Endothelial cell of umbilical vein (primary cell): ENCODE results near the gene PIGV. TPM values are rescaled to one million over a fixed set of nuclear protein-coding genes. Genes with fewer than 3 reads are reported as not detected.
A peak's percentile ranks its signal among the peaks of the same experiment; 100 is the strongest.

Experiments used
- BruUV-seq: library from RNA; stranded (reverse); fragments of 400-500 nt; replicated peaks from 2 replicates; lab custom pipeline; 2021; lab: Mats Ljungman, UMichigan
- CTCF ChIA-PET: fragments of 300-600, 350-600 bp; sonication (Branson Sonifier 250); formaldehyde crosslinking; loops from one replicate; lab custom pipeline; 2021; ENCODE audit warnings: antibody characterized with exemption, inconsistent platforms; lab: Charles Lee
- POLR2A ChIA-PET: fragments of 300-600, 350-600 bp; sonication (Branson Sonifier 250); formaldehyde crosslinking; loops from one replicate; lab custom pipeline; 2021; ENCODE audit warnings: antibody characterized with exemption, inconsistent platforms; lab: Charles Lee
- DNase-seq: peaks from one replicate; pipeline ENCODE4 v3.0.0-alpha.2; 2011; ENCODE audit warnings: low read depth, low spot score
- FAIRE-seq: peaks from 2 replicates; lab custom pipeline; 2011; peaks lifted over from hg19 to GRCh38; lab: Jason Lieb, UNC
- H2AFZ ChIP-seq: 2 replicates; pipeline ENCODE4 v1.6.0; 2012; ENCODE audit warnings: low read depth, low read length, control low read depth, inconsistent platforms
- H3K27ac ChIP-seq: 2 replicates; pipeline ENCODE4 v1.5.1; 2011; ENCODE audit warnings: low read depth, mild to moderate bottlenecking, control low read depth, low read length, moderate library complexity; ENCODE audit not compliant: insufficient read depth
- H3K27me3 ChIP-seq, 2 experiments: 2 replicates each; pipeline versions ENCODE4 v1.6.0 to v1.6.1; 2011; ENCODE audit warnings: low read length in 2 of 2, mixed read lengths in 1 of 2; ENCODE audit not compliant: control insufficient read depth in 2 of 2, insufficient read depth in 2 of 2
- H3K36me3 ChIP-seq, 2 experiments: 2 replicates in 1 of 2; 3 replicates in 1 of 2; pipeline ENCODE4 v1.5.1; 2011; ENCODE audit warnings: low read length in 2 of 2, mild to moderate bottlenecking in 1 of 2, moderate library complexity in 1 of 2; ENCODE audit not compliant: control insufficient read depth in 2 of 2, insufficient read depth in 2 of 2; ENCODE audit errors: extremely low read depth in 1 of 2
- H3K4me1 ChIP-seq: 3 replicates; pipeline ENCODE4 v1.5.1; 2011; ENCODE audit warnings: mild to moderate bottlenecking, low read length; ENCODE audit not compliant: control insufficient read depth, insufficient read depth; ENCODE audit errors: extremely low read depth
- H3K4me2 ChIP-seq: 2 replicates; pipeline ENCODE4 v1.6.1; 2011; ENCODE audit warnings: low read length, control low read depth, mixed read lengths; ENCODE audit not compliant: insufficient read depth
- H3K4me3 ChIP-seq, 3 experiments: fragments of 200-600 bp in 1 of 3; sonication (generic), shearing (Covaris generic) in 1 of 3; replicated peaks in 1 of 3; 2 replicates each; pipeline ENCODE4 v1.5.1; 2011 to 2016; ENCODE audit warnings: control low read depth in 3 of 3, low read length in 3 of 3, mild to moderate bottlenecking in 2 of 3, inconsistent platforms in 1 of 3, low read depth in 1 of 3, moderate library complexity in 1 of 3; ENCODE audit not compliant: insufficient read depth in 1 of 3
- H3K79me2 ChIP-seq: 2 replicates; pipeline ENCODE4 v1.6.0; 2012; ENCODE audit warnings: low read length, inconsistent platforms; ENCODE audit not compliant: control insufficient read depth, insufficient read depth
- H3K9ac ChIP-seq: replicated peaks from 2 replicates; pipeline ENCODE3; 2011; ENCODE audit warnings: low read length, control low read depth; ENCODE audit not compliant: insufficient read depth; ENCODE audit errors: extremely low read depth
- H3K9me1 ChIP-seq: replicated peaks from 3 replicates; pipeline ENCODE4 v1.6.0; 2011; ENCODE audit warnings: mild to moderate bottlenecking, low read length; ENCODE audit not compliant: control insufficient read depth, insufficient read depth; ENCODE audit errors: extremely low read depth
- H3K9me3 ChIP-seq: replicated peaks from 2 replicates; pipeline ENCODE4 v1.5.1; 2012; ENCODE audit warnings: low read length, inconsistent platforms; ENCODE audit not compliant: control insufficient read depth, insufficient read depth
- H4K20me1 ChIP-seq: replicated peaks from 2 replicates; pipeline ENCODE3; 2011; ENCODE audit warnings: mild to moderate bottlenecking, low read length; ENCODE audit not compliant: control insufficient read depth, insufficient read depth; ENCODE audit errors: extremely low read depth
- EZH2 ChIP-seq: IDR thresholded peaks from 2 replicates; pipeline ENCODE4 v1.6.1; 2012; ENCODE audit warnings: borderline replicate concordance, low read depth, mild to moderate bottlenecking, moderate library complexity, low read length, inconsistent platforms; ENCODE audit not compliant: severe bottlenecking
- FOS ChIP-seq: IDR thresholded peaks from 2 replicates; pipeline ENCODE4 v1.6.1; 2011; ENCODE audit warnings: mild to moderate bottlenecking, low read length, moderate library complexity, borderline replicate concordance; ENCODE audit not compliant: insufficient read depth
- GATA2 ChIP-seq: IDR thresholded peaks from 2 replicates; pipeline ENCODE4 v1.7.0; 2011; ENCODE audit warnings: low read depth, mild to moderate bottlenecking, moderate library complexity, mixed read lengths, low read length; ENCODE audit not compliant: insufficient read length, insufficient read depth
- JUN ChIP-seq: IDR thresholded peaks from 2 replicates; pipeline ENCODE4 v1.6.1; 2011; ENCODE audit warnings: borderline replicate concordance, low read depth; ENCODE audit not compliant: insufficient read length, insufficient read depth
- MYC ChIP-seq: IDR thresholded peaks from one replicate; pipeline ENCODE4 v1.6.1; 2011; ENCODE audit warnings: mild to moderate bottlenecking, low read depth, low read length
- POLR2A ChIP-seq: IDR thresholded peaks from 2 replicates; pipeline ENCODE4 v1.6.1; 2012; ENCODE audit warnings: low read depth, mild to moderate bottlenecking, control low read depth, low read length
- POLR2AphosphoS5 ChIP-seq: IDR thresholded peaks from 2 replicates; pipeline ENCODE4 v1.6.1; 2012; ENCODE audit warnings: low read depth, mild to moderate bottlenecking, control low read depth, low read length, moderate library complexity; ENCODE audit not compliant: insufficient read depth
- dilution Hi-C: fragments of 300-500 bp; cut with MboI; formaldehyde crosslinking; loops from one replicate; pipeline ENCODE4 v1.15.0; 2019; ENCODE audit warnings: low sequenced_read_pairs; ENCODE audit not compliant: extremely low pct_ligation_motif_present
- intact Hi-C: fragments of 100-400 bp; cut with micrococcal nuclease; formaldehyde crosslinking; loops from one replicate; pipeline ENCODE4 v1.10.0; 2022
- polyA plus RNA-seq, 4 experiments: library from polyadenylated mRNA; depleted of rRNA in 3 of 4; stranded (reverse) in 3 of 4; unstranded in 1 of 4; fragments of >200 nt; gene quantifications; 2 replicates each; pipeline versions ENCODE4 v1.2.1 to v1.2.3, GENCODE V29; 2011 to 2012; ENCODE audit warnings: missing spikeins in 1 of 4
- total RNA-seq: library from RNA; stranded (reverse); gene quantifications from 2 replicates; pipeline ENCODE4 v1.2.3, GENCODE V29; 2021
- TF ChIP-seq, protein P1 (sequence below): IDR thresholded peaks from 2 replicates; pipeline ENCODE4 v1.6.1; 2011; ENCODE audit not compliant: insufficient read depth, insufficient read length
- TF ChIP-seq, protein P2 (sequence below), 2 donors: IDR thresholded peaks; 1 replicate in 1 of 2; 2 replicates in 1 of 2; pipeline ENCODE4 v1.5.1; 2011; ENCODE audit warnings: low read length in 2 of 2, mild to moderate bottlenecking in 2 of 2, moderate library complexity in 2 of 2, control low read depth in 1 of 2, inconsistent platforms in 1 of 2, low read depth in 1 of 2; ENCODE audit not compliant: insufficient read depth in 1 of 2; ENCODE audit errors: extremely low read depth in 1 of 2

The PIGV gene
- total and polyA plus RNA-seq, 2 donors (not counting 3 experiments of a cell fraction or from before 2014, with no cell fraction given), result 7.5 to 11.9 TPM

DNA sequence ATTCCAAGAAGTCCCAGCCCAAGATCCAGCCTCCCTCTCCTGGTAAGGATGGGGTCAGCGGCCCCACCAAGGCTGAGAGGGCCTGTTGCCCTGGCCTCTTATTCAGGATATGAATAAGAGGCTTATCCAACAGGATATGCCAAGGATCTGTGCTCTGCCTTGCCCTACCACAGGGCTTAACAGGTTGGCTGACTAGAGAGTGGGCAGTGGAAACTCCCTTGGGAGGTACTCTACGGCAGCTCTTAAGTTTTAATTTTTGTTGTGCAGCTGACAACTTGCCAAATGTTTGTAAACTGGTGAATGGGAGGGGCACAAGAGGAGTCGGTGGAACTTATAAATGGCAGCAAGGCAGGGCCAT lies 16.5 kb upstream of the PIGV start:
- peak overlapping the region; percentile 32 for H3K4me2 ChIP-seq
- DNase-seq, result peak; percentile 60
- TF ChIP-seq, protein P1, sequence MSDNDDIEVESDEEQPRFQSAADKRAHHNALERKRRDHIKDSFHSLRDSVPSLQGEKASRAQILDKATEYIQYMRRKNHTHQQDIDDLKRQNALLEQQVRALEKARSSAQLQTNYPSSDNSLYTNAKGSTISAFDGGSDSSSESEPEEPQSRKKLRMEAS, result no peak
- TF ChIP-seq GATA2, result peak; percentile 45
- dilution Hi-C loops (no loop called here), intact Hi-C loops (loop anchor here (1.0 kb wide), 4 partner anchors 19 to 73 kb away; no protein-coding TSS in a partner anchor)
- no peak overlapping the region for H3K9ac ChIP-seq
- H3K9me3 ChIP-seq, result no peaks in the 10 kb centered on the region
- no peak for FAIRE-seq
- no TSS peak for BruUV-seq
- H4K20me1 ChIP-seq, result no peaks in the 10 kb centered on the region
- no peak overlapping the region for H3K4me3 ChIP-seq
- H3K27ac ChIP-seq, result peak overlapping the region; percentile 87
- H3K4me1 ChIP-seq, result peaks cover 40% of the 10 kb centered on the region
- H3K79me2 ChIP-seq, result peaks cover 7% of the 10 kb centered on the region
- peaks cover 44 to 59% of the 10 kb centered on the region in 2 experiments for H3K36me3 ChIP-seq
- POLR2A ChIA-PET, result no interaction called here
- no peaks in the 10 kb centered on the region for H3K27me3 ChIP-seq
- H2AFZ ChIP-seq, result no peak overlapping the region
- no peaks in the 10 kb centered on the region for H3K9me1 ChIP-seq
- CTCF ChIA-PET, result interaction anchor here (1.1 to 2.7 kb wide), 9 partner anchors 10 to 170 kb away, joined by 3 to 12 read pairs (median 4); partner anchors contain the start of gene PIGV

DNA sequence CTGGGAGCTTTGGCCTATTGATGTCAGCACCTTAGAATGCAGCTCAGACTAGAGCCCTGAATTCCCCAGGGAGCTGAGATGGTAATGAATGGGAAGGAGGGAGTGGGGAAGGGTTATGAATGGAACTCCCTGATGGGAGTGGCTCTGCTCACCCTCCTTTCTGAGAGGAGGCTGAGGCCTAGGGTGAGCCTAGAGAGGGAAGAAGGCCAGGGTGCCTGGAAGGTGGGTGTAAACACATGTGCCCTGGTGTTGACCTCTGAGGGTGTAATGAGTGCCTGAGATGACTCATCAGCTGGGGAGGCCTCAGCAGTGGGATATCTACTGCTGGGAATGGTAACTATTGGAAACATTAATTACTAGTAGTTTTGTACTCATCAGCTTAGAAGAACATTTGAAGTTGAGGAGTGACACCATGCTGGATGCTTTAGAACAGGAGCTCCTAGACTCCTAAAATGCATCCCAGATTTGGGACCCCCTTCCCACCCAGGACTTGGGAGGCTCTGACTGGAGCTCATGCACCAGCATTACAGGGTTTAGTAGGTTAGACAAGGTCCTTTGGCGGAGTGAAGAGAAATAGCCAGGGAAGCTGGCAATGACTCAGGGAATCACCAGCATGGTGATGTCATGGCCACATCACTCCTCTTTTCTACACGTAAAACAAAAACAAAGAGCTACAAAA lies 16.0 kb upstream of the PIGV start:
- FAIRE-seq (no peak), DNase-seq (peak; percentile 75)
- Histone ChIP-seq H3K27ac (peak overlapping the region; percentile 87), H3K27me3 (no peaks in the 10 kb centered on the region), H3K9ac (peak overlapping the region; percentile 30), H3K4me1 (peaks cover 40% of the 10 kb centered on the region), H4K20me1 (no peaks in the 10 kb centered on the region), H3K4me3 (no peak overlapping the region), H3K9me1 (no peaks in the 10 kb centered on the region), H3K36me3 (peaks cover 44 to 53% of the 10 kb centered on the region in 2 experiments), H3K9me3 (no peaks in the 10 kb centered on the region), H3K4me2 (peak overlapping the region; percentile 32), H2AFZ (no peak overlapping the region), H3K79me2 (peaks cover 7% of the 10 kb centered on the region)
- POLR2A ChIA-PET, result no interaction called here
- intact Hi-C loops, result loop anchor here (1.0 kb wide), 4 partner anchors 19 to 73 kb away; no protein-coding TSS in a partner anchor
- dilution Hi-C loops, result no loop called here
- BruUV-seq, result no TSS peak
- CTCF ChIA-PET, result interaction anchor here (0.7 to 2.7 kb wide), 11 partner anchors 11 to 170 kb away, joined by 3 to 12 read pairs (median 4); partner anchors contain the start of gene PIGV
- TF ChIP-seq GATA2 (no peak), POLR2AphosphoS5 (no peak), POLR2A (peak; percentile 30), FOS (peak; percentile 79), EZH2 (no peak), MYC (no peak), JUN (peak; percentile 65)
- TF ChIP-seq, protein P1, result no peak
- TF ChIP-seq, protein P2, sequence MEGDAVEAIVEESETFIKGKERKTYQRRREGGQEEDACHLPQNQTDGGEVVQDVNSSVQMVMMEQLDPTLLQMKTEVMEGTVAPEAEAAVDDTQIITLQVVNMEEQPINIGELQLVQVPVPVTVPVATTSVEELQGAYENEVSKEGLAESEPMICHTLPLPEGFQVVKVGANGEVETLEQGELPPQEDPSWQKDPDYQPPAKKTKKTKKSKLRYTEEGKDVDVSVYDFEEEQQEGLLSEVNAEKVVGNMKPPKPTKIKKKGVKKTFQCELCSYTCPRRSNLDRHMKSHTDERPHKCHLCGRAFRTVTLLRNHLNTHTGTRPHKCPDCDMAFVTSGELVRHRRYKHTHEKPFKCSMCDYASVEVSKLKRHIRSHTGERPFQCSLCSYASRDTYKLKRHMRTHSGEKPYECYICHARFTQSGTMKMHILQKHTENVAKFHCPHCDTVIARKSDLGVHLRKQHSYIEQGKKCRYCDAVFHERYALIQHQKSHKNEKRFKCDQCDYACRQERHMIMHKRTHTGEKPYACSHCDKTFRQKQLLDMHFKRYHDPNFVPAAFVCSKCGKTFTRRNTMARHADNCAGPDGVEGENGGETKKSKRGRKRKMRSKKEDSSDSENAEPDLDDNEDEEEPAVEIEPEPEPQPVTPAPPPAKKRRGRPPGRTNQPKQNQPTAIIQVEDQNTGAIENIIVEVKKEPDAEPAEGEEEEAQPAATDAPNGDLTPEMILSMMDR (IDR thresholded peaks at IDR 0.05; ENCODE audit: extremely low read depth in 1 of 2, insufficient read depth in 1 of 2, low read depth in 1 of 2, low read length in 2 of 2), result no peak
